ENCODE results near the gene THSD4.

DNA sequence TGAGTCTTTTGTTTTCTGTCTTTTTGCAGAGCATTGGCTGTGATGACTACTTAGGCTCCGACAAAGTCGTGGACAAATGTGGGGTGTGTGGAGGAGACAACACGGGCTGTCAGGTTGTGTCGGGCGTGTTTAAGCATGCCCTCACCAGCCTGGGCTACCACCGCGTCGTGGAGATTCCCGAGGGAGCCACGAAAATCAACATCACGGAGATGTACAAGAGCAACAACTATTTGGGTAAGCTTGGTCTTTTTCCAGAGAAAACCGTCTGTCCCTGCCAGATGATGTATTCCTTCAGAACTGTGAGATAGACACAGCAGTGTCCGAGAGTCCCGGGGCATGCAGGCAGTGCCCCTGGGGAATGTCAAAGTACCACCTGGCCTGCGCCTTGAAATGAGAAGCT, 545.2 kb downstream of the THSD4 start:
- TF ChIP-seq POLR2AphosphoS5 (IDR thresholded peaks at IDR 0.05; ENCODE audit: low read depth, low read length) (no peak), POLR2A (IDR thresholded peaks at IDR 0.05; ENCODE audit: low read depth, low read length) (no peak)
